Liver (tissue), 9 donors: Measurements from ENCODE around the gene IFNLR1. TPM values are rescaled to one million over a fixed set of nuclear protein-coding genes. Genes with fewer than 3 reads are reported as not detected.

ENCODE experiments used
- DNase-seq: peaks from one replicate; pipeline ENCODE4 v3.0.0-alpha.2; 2017; ENCODE audit warnings: low spot score
- H3K27ac ChIP-seq, 2 donors: one replicate each; pipeline ENCODE4 v1.7.0; 2013; ENCODE audit warnings: inconsistent platforms in 2 of 2, low read length in 2 of 2, control low read depth in 1 of 2, low read depth in 1 of 2, mild to moderate bottlenecking in 1 of 2
- H3K27me3 ChIP-seq, 4 donors: one replicate each; pipeline versions ENCODE4 v1.6.1 to v1.7.0; 2013; ENCODE audit warnings: low read length in 3 of 4, inconsistent platforms in 1 of 4, mild to moderate bottlenecking in 1 of 4, moderate library complexity in 1 of 4; ENCODE audit not compliant: control insufficient read depth in 4 of 4, insufficient read depth in 4 of 4
- H3K36me3 ChIP-seq, 4 donors: one replicate each; pipeline versions ENCODE4 v1.6.1 to v1.7.0; 2013; ENCODE audit warnings: low read length in 3 of 4, mild to moderate bottlenecking in 3 of 4, low read depth in 1 of 4, moderate library complexity in 1 of 4; ENCODE audit not compliant: control insufficient read depth in 4 of 4, insufficient read depth in 3 of 4
- H3K4me1 ChIP-seq, 4 donors: one replicate each; pipeline versions ENCODE4 v1.6.1 to v1.7.0; 2013; ENCODE audit warnings: low read length in 3 of 4, mild to moderate bottlenecking in 3 of 4, moderate library complexity in 1 of 4; ENCODE audit not compliant: control insufficient read depth in 4 of 4, insufficient read depth in 4 of 4
- H3K4me3 ChIP-seq, 3 donors: one replicate each; pipeline versions ENCODE4 v1.6.1 to v1.7.0; 2013; ENCODE audit warnings: low read length in 3 of 3, control low read depth in 1 of 3, low read depth in 1 of 3, mild to moderate bottlenecking in 1 of 3
- H3K9ac ChIP-seq, 2 donors: one replicate each; pipeline ENCODE4 v1.7.0; 2013; ENCODE audit warnings: low read length in 2 of 2, mild to moderate bottlenecking in 2 of 2, moderate library complexity in 2 of 2, control low read depth in 1 of 2, low read depth in 1 of 2
- H3K9me3 ChIP-seq, 4 donors: one replicate each; pipeline versions ENCODE4 v1.6.1 to v1.7.0; 2013; ENCODE audit warnings: low read length in 3 of 4; ENCODE audit not compliant: control insufficient read depth in 4 of 4
- ATF3 ChIP-seq: IDR thresholded peaks from 2 replicates; pipeline ENCODE4 v1.6.1; 2016; ENCODE audit warnings: antibody characterized with exemption
- CTCF ChIP-seq: fragments of 150-350 bp; IDR thresholded peaks from 2 replicates; pipeline ENCODE4 v1.5.1; 2017; ENCODE audit warnings: improper control_type of control experiment, low read depth, low read length; ENCODE audit not compliant: missing input control
- FOXA1 ChIP-seq: IDR thresholded peaks from 2 replicates; pipeline ENCODE4 v1.6.1; 2016; ENCODE audit warnings: antibody characterized with exemption
- FOXA2 ChIP-seq: IDR thresholded peaks from 2 replicates; pipeline ENCODE4 v1.6.1; 2016; ENCODE audit warnings: antibody characterized with exemption
- GABPA ChIP-seq, 2 donors: IDR thresholded peaks in 1 of 2; conservative IDR thresholded peaks in 1 of 2; 2 replicates each; pipeline ENCODE4 v1.6.1; 2016; ENCODE audit warnings: antibody characterized with exemption in 2 of 2, mild to moderate bottlenecking in 1 of 2, moderate library complexity in 1 of 2
- HNF4A ChIP-seq, 2 donors: conservative IDR thresholded peaks; 2 replicates each; pipeline ENCODE4 v1.6.1; 2016; ENCODE audit warnings: antibody characterized with exemption in 2 of 2, mild to moderate bottlenecking in 2 of 2
- HNF4G ChIP-seq: IDR thresholded peaks from 2 replicates; pipeline ENCODE4 v1.6.1; 2016; ENCODE audit warnings: antibody characterized with exemption
- JUND ChIP-seq, 2 donors: IDR thresholded peaks; 2 replicates each; pipeline ENCODE4 v1.6.1; 2016; ENCODE audit warnings: antibody characterized with exemption in 2 of 2
- NR2F2 ChIP-seq: IDR thresholded peaks from 2 replicates; pipeline ENCODE4 v1.6.1; 2016; ENCODE audit warnings: antibody characterized with exemption
- RAD21 ChIP-seq, 2 donors: IDR thresholded peaks; 2 replicates each; pipeline ENCODE4 v1.6.1; 2016; ENCODE audit warnings: antibody characterized with exemption in 2 of 2, mild to moderate bottlenecking in 2 of 2
- REST ChIP-seq: IDR thresholded peaks from 2 replicates; pipeline ENCODE4 v1.6.1; 2016; ENCODE audit warnings: antibody characterized with exemption, mild to moderate bottlenecking
- RXRA ChIP-seq, 2 donors: IDR thresholded peaks; 2 replicates each; pipeline ENCODE4 v1.6.1; 2017 to 2018; ENCODE audit warnings: antibody characterized with exemption in 2 of 2, mild to moderate bottlenecking in 1 of 2
- SP1 ChIP-seq: IDR thresholded peaks from 2 replicates; pipeline ENCODE4 v1.6.1; 2018; ENCODE audit warnings: antibody characterized with exemption, mild to moderate bottlenecking
- TAF1 ChIP-seq: conservative IDR thresholded peaks from 2 replicates; pipeline ENCODE4 v1.6.1; 2016; ENCODE audit warnings: antibody characterized with exemption, mild to moderate bottlenecking
- YY1 ChIP-seq: IDR thresholded peaks from 2 replicates; pipeline ENCODE4 v1.6.1; 2016; ENCODE audit warnings: antibody characterized with exemption, mild to moderate bottlenecking
- ZBTB33 ChIP-seq: IDR thresholded peaks from 2 replicates; pipeline ENCODE4 v1.6.1; 2016; ENCODE audit warnings: antibody characterized with exemption
- WGBS: extraction: QIAGEN DNeasy Blood & Tissue Kit; methylation state at CpG from one replicate; pipeline ENCODE4 v1.1.7; 2013; 5-methylcytosine and 5-hydroxymethylcytosine counted together
- polyA plus RNA-seq, 2 donors: library from polyadenylated mRNA; stranded (reverse) in 1 of 2; unstranded in 1 of 2; fragments of 200-250 nt in 1 of 2; fragments of >200 nt in 1 of 2; fragmentation: Nextera tagmentation in 1 of 2; extraction: Ambion mirVana in 1 of 2; gene quantifications; one replicate each; pipeline versions ENCODE4 v1.2.1 to v1.2.3, GENCODE V29; 2013 to 2015
- total RNA-seq, 2 donors: library from RNA; depleted of rRNA; stranded (reverse); fragments of >200 nt; gene quantifications; one replicate each; pipeline ENCODE4 v1.2.3, GENCODE V29; 2014
- donor health status: healthy.
- donor health status: healthy.
- donor health status: healthy.
- donor health status: healthy.
- donor health status: healthy.

The IFNLR1 gene
- total and polyA plus RNA-seq, 4 donors, result 2.2 to 6.4 (median 3.5) TPM

GRCh38 chr1:24189528-24189927 is 2.4 kb upstream of the IFNLR1 start:
- DNase-seq, result no peak
- Histone ChIP-seq H3K4me3 (peak overlapping the region in 1 of 3 donors; percentile 12), H3K9ac (no peak overlapping the region), H3K9me3 (no peaks in the 10 kb centered on the region), H3K27ac (peak overlapping the region; percentile 49 to 69), H3K4me1 (peaks cover 14 to 39% (median 24%) of the 10 kb centered on the region in 4 donors), H3K27me3 (no peaks in the 10 kb centered on the region), H3K36me3 (no peaks in the 10 kb centered on the region)
- TF ChIP-seq ATF3 (no peak), YY1 (no peak)
- 82% methylated on average over 7 of the region's 7 CpGs for WGBS

GRCh38 chr1:24186711-24186992 is 437 bp downstream of the IFNLR1 start:
- peaks cover 19 to 60% (median 40%) of the 10 kb centered on the region in 4 donors for H3K4me1 ChIP-seq
- no peaks in the 10 kb centered on the region for H3K36me3 ChIP-seq
- TF ChIP-seq RXRA (IDR thresholded peaks at IDR 0.05) (no peak), ZBTB33 (no peak), FOXA1 (no peak), CTCF (no peak), GABPA (IDR thresholded peaks at IDR 0.05 in 1 of 2, conservative IDR thresholded peaks at IDR 0.05 in 1 of 2) (no peak), NR2F2 (no peak), YY1 (no peak), ATF3 (no peak), RAD21 (IDR thresholded peaks at IDR 0.05) (no peak), FOXA2 (no peak), JUND (IDR thresholded peaks at IDR 0.05) (no peak), SP1 (no peak), HNF4A (conservative IDR thresholded peaks at IDR 0.05) (no peak), TAF1 (no peak), REST (no peak), HNF4G (no peak)
- H3K9me3 ChIP-seq, result no peaks in the 10 kb centered on the region
- H3K27ac ChIP-seq, result peak overlapping the region; percentile 82 to 84
- H3K4me3 ChIP-seq, result peak overlapping the region; percentile 51 to 83 (median 66)
- H3K27me3 ChIP-seq, result no peaks in the 10 kb centered on the region
- DNase-seq, result no peak
- H3K9ac ChIP-seq, result peak overlapping the region; percentile 24 to 57
- WGBS, result 14% methylated on average over 8 of the region's 8 CpGs
